Neural progenitor cell (in vitro differentiated cells): ENCODE results near the gene SLC25A19. TPM values are rescaled to one million over a fixed set of nuclear protein-coding genes. Genes with fewer than 3 reads are reported as not detected.

Experiments
- DNase-seq: peaks from one replicate; pipeline ENCODE4 v3.0.0-alpha.2; 2016; ENCODE audit warnings: low spot score
- H2AFZ ChIP-seq: fragments of 200-600 bp; sonication (generic); replicated peaks from 2 replicates; pipeline ENCODE4 v1.6.1; 2016; ENCODE audit warnings: antibody characterized with exemption
- H3F3A ChIP-seq: fragments of 200-600 bp; sonication (generic); 2 replicates; pipeline ENCODE4 v1.6.1; 2016; ENCODE audit warnings: antibody characterized with exemption, low read depth
- H3K27ac ChIP-seq: fragments of 200-600 bp; sonication (generic); 2 replicates; pipeline ENCODE4 v1.5.1; 2016; ENCODE audit warnings: mild to moderate bottlenecking
- H3K27me3 ChIP-seq: fragments of 200-600 bp; sonication (generic); 2 replicates; pipeline ENCODE4 v1.6.1; 2016; ENCODE audit warnings: mild to moderate bottlenecking, moderate library complexity
- H3K36me3 ChIP-seq: fragments of 200-600 bp; sonication (generic); 2 replicates; pipeline ENCODE4 v1.5.1; 2016
- H3K4me1 ChIP-seq: fragments of 200-600 bp; sonication (generic); 2 replicates; pipeline ENCODE4 v1.6.1; 2016; ENCODE audit warnings: mixed run types
- H3K4me2 ChIP-seq: fragments of 200-600 bp; sonication (generic); 2 replicates; pipeline ENCODE4 v1.6.1; 2016
- H3K4me3 ChIP-seq: fragments of 200-600 bp; sonication (generic); 2 replicates; pipeline ENCODE4 v1.5.1; 2016
- H3K79me2 ChIP-seq: fragments of 200-600 bp; sonication (generic); 2 replicates; pipeline ENCODE4 v1.6.1; 2016; ENCODE audit warnings: low read depth
- H3K9ac ChIP-seq: fragments of 200-600 bp; sonication (generic); 2 replicates; pipeline ENCODE4 v1.6.1; 2016
- H3K9me3 ChIP-seq: fragments of 200-600 bp; sonication (generic); 2 replicates; pipeline ENCODE4 v1.5.1; 2016; ENCODE audit warnings: low read depth
- H4K20me1 ChIP-seq: fragments of 200-600 bp; sonication (generic); 2 replicates; pipeline ENCODE4 v1.6.1; 2016; ENCODE audit warnings: low read depth
- H3K27ac Mint-ChIP-seq: 3 replicates; pipeline ENCODE4 v1.8.0; 2021; ENCODE audit warnings: mixed read lengths
- H3K27me3 Mint-ChIP-seq: 2 replicates; pipeline ENCODE4 v1.8.0; 2022; ENCODE audit warnings: low read depth, mild to moderate bottlenecking, inconsistent platforms, moderate library complexity, mixed read lengths; ENCODE audit not compliant: insufficient read depth
- H3K36me3 Mint-ChIP-seq: 3 replicates; pipeline ENCODE4 v1.8.0; 2021; ENCODE audit warnings: mixed read lengths
- H3K4me1 Mint-ChIP-seq: 3 replicates; pipeline ENCODE4 v1.8.0; 2021; ENCODE audit warnings: mixed read lengths
- H3K4me3 Mint-ChIP-seq: 3 replicates; pipeline ENCODE4 v1.8.0; 2021; ENCODE audit warnings: mild to moderate bottlenecking, moderate library complexity, mixed read lengths
- H3K9me3 Mint-ChIP-seq: 3 replicates; pipeline ENCODE4 v1.8.0; 2020; ENCODE audit warnings: mixed read lengths
- EZH2 ChIP-seq: fragments of 200-600 bp; sonication (generic); IDR thresholded peaks from 2 replicates; pipeline ENCODE4 v1.6.1; 2017; ENCODE audit warnings: antibody characterized with exemption, mild to moderate bottlenecking, moderate library complexity
- EZH2phosphoT487 ChIP-seq: fragments of 200-600 bp; sonication (generic); IDR thresholded peaks from 2 replicates; pipeline ENCODE4 v1.6.1; 2017; ENCODE audit warnings: antibody characterized with exemption
- total RNA-seq: library from RNA; depleted of rRNA; stranded (reverse); fragments of >200 nt; gene quantifications from 2 replicates; pipeline ENCODE4 v1.2.3, GENCODE V29; 2015; ENCODE audit warnings: low replicate concordance
- TF ChIP-seq, protein P1 (sequence below): fragments of 200-600 bp; sonication (generic); IDR thresholded peaks from 2 replicates; pipeline ENCODE4 v1.5.1; 2017; ENCODE audit warnings: antibody characterized with exemption, mild to moderate bottlenecking

SLC25A19 gene
- total RNA-seq, 1 donor from 2014 or later, result 5.2 TPM

DNA sequence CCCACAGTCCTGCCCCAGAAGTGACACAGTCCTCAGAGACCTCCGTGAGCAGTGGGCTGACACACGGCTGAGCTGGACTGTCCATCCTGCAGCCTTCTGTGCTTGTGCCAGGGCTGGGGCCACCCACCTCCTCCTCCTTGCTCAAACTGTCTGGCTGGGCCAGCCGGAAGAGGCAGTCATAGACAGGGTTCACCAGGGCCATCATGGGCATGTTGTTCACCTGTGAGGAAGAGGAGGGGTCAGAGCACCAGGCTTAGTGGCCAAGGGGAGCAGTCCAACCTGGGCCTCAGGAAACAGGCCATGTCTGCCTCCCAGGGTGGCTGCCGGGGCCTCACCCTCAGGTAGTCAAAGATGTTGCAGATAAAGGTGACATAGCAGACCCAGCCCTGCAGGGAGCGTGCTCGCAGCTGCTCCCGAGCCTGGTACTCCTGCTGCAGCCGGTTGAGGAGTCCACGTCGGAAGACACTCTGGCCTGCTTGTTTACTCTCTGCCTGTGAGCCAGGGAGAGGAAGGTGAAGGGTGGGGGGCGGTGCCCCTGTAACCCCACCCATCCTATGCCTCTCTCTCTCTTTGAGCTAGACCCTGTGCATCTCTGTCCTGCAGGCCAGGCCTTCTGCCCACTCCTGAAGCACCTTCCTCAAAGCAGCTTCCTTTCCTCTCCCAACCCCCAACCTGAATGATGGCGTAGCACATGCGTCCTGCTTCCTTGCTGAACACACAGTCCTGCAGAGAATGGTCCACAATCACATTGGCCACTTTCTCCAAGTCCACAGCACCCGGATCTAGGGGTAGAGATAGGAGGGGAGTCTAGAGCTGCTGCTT lies 21.6 kb downstream of the SLC25A19 start:
- no peak overlapping the region for H3K9ac ChIP-seq
- peaks cover 17% of the 10 kb centered on the region for H3K4me1 Mint-ChIP-seq
- peak; percentile 57 for DNase-seq

DNA sequence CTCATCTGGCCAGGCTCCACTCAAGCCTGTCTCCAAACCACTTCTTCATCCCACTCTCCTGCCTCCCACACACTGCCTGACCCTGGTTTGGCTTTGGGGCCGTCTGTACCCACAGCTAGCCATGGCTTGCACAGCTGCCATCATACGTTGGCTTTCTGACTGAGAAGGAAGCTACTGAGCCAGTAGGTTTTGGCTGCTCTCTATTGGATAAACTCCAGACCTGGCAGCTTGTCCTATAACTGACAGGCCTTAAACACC lies 22.2 kb downstream of the SLC25A19 start:
- Histone ChIP-seq H4K20me1 (no peaks in the 10 kb centered on the region), H3K4me1 (peaks cover 9% of the 10 kb centered on the region), H3K4me3 (no peak overlapping the region), H3K9me3 (no peaks in the 10 kb centered on the region), H3K36me3 (no peaks in the 10 kb centered on the region), H3K4me2 (no peak overlapping the region), H3K27me3 (peaks cover 8% of the 10 kb centered on the region), H3K9ac (no peak overlapping the region), H3K27ac (no peak overlapping the region), H3F3A (peaks cover 45% of the 10 kb centered on the region), H2AFZ (no peak overlapping the region), H3K79me2 (peaks cover 14% of the 10 kb centered on the region)
- Mint-ChIP-seq H3K27me3 (peaks cover 2% of the 10 kb centered on the region), H3K36me3 (peaks cover 5% of the 10 kb centered on the region), H3K4me1 (peaks cover 22% of the 10 kb centered on the region), H3K27ac (no peak overlapping the region), H3K9me3 (no peaks in the 10 kb centered on the region), H3K4me3 (peak overlapping the region; percentile 17)
- DNase-seq, result no peak
- TF ChIP-seq EZH2 (no peak), EZH2phosphoT487 (no peak)
- TF ChIP-seq, protein P1, sequence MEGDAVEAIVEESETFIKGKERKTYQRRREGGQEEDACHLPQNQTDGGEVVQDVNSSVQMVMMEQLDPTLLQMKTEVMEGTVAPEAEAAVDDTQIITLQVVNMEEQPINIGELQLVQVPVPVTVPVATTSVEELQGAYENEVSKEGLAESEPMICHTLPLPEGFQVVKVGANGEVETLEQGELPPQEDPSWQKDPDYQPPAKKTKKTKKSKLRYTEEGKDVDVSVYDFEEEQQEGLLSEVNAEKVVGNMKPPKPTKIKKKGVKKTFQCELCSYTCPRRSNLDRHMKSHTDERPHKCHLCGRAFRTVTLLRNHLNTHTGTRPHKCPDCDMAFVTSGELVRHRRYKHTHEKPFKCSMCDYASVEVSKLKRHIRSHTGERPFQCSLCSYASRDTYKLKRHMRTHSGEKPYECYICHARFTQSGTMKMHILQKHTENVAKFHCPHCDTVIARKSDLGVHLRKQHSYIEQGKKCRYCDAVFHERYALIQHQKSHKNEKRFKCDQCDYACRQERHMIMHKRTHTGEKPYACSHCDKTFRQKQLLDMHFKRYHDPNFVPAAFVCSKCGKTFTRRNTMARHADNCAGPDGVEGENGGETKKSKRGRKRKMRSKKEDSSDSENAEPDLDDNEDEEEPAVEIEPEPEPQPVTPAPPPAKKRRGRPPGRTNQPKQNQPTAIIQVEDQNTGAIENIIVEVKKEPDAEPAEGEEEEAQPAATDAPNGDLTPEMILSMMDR, result no peak

More for the DNA sequence above, 21.6 kb downstream of the SLC25A19 start:
- peaks cover 9% of the 10 kb centered on the region for H3K79me2 ChIP-seq
- H3F3A ChIP-seq, result peaks cover 44% of the 10 kb centered on the region
- H3K36me3 Mint-ChIP-seq, result peaks cover 5% of the 10 kb centered on the region
- peaks cover 8% of the 10 kb centered on the region for H3K27me3 ChIP-seq
- no peaks in the 10 kb centered on the region for H3K9me3 Mint-ChIP-seq
- H3K27me3 Mint-ChIP-seq, result peaks cover 2% of the 10 kb centered on the region
- H3K4me1 ChIP-seq, result peaks cover 6% of the 10 kb centered on the region
- H3K27ac Mint-ChIP-seq, result peak overlapping the region; percentile 91
- H3K27ac ChIP-seq, result peak overlapping the region; percentile 20
- no peak overlapping the region for H2AFZ ChIP-seq
- H3K36me3 ChIP-seq, result no peaks in the 10 kb centered on the region
- H4K20me1 ChIP-seq, result no peaks in the 10 kb centered on the region
- H3K9me3 ChIP-seq, result no peaks in the 10 kb centered on the region
- H3K4me3 Mint-ChIP-seq, result peak overlapping the region; percentile 19
- TF ChIP-seq, protein P1, result peak; percentile 24
- no peak for TF ChIP-seq EZH2
- H3K4me2 ChIP-seq, result no peak overlapping the region
- H3K4me3 ChIP-seq, result no peak overlapping the region

DNA sequence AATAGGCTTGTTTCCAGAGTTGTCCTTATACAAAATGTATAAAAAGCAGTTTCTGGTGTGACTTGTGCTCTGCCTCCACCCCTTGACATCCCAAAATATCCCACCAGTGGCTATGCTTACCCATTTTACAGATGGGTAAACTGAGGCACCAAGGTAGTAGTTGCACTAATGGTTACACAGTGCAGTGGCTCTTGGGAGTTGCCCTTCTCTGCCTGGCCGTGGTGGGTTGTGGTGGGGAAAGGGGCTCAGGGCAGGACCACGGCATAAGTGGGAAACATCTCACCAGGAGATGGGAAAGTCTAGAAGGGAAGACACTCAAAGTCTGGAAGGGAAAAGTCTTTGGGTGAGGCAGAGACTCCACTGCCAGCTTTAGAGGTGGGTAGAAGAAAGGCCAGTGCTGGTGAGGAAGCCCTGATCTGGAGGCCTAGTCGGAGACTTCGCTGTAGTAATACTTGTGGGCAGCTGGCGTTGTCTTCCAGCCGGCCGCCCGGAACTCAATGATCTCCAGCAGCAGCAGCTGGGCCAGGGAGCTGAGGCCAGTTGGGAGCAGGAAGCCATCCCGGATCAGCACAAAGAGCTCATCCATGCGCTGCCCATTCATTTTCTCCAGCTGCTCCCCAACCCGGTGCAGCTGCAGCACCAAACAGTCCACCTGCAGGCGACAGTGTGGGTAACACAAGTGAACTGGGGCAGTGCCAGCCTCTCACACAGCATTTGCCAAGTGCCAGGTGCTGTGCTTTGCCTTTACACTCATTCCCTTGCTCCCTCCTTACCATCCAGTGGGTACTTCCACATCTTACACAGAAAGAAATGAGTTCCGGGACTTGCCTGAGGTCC lies 22.7 kb downstream of the SLC25A19 start:
- Histone ChIP-seq H3K4me1 (peaks cover 9% of the 10 kb centered on the region), H3K27ac (no peak overlapping the region), H3K4me3 (no peak overlapping the region), H3K9me3 (no peaks in the 10 kb centered on the region), H3K4me2 (no peak overlapping the region), H3F3A (peaks cover 45% of the 10 kb centered on the region), H3K79me2 (peaks cover 18% of the 10 kb centered on the region), H2AFZ (no peak overlapping the region), H3K27me3 (peaks cover 3% of the 10 kb centered on the region), H3K9ac (no peak overlapping the region), H3K36me3 (no peaks in the 10 kb centered on the region), H4K20me1 (no peaks in the 10 kb centered on the region)
- peak overlapping the region; percentile 17 for H3K4me3 Mint-ChIP-seq
- H3K9me3 Mint-ChIP-seq, result no peaks in the 10 kb centered on the region
- peaks cover 5% of the 10 kb centered on the region for H3K36me3 Mint-ChIP-seq
- peaks cover 19% of the 10 kb centered on the region for H3K4me1 Mint-ChIP-seq
- H3K27me3 Mint-ChIP-seq, result peaks cover 2% of the 10 kb centered on the region
- no peak for TF ChIP-seq EZH2phosphoT487
- TF ChIP-seq, protein P1, result no peak
- no peak overlapping the region for H3K27ac Mint-ChIP-seq
- DNase-seq, result no peak
